HG03095 (cell line): ENCODE data around the gene OR52I2.

Experiments
- ATAC-seq: cut with Tn5 transposase; IDR thresholded peaks from one replicate; pipeline ENCODE4 v1.9.1; 2021; ENCODE audit warnings: moderate library complexity; ENCODE audit not compliant: unreplicated experiment

The OR52I2 gene

DNA sequence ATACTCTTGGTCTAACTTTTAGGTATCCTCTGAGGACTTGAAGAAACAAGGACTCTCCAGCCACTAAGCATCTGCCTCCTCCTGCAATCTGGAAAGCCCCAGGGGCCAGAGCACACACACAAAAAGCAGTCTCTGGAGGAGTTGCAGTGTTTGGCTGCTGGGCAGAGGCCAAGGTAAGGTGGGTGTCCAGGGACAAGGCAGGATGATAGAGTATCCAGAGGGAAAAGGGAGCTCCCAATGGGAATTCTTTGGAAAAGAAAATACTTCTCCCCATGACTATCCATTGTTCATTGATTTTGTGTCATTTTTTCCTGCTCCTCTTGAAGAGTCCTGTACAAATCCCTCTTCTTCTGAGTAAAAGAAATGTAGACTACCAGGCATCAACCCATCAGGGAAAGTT lies at the start of gene OR52I2:
Gene OR52I2 (plus strand): TSS at position 301 of the 400 bp plus-strand sequence.
- ATAC-seq: no peak

DNA sequence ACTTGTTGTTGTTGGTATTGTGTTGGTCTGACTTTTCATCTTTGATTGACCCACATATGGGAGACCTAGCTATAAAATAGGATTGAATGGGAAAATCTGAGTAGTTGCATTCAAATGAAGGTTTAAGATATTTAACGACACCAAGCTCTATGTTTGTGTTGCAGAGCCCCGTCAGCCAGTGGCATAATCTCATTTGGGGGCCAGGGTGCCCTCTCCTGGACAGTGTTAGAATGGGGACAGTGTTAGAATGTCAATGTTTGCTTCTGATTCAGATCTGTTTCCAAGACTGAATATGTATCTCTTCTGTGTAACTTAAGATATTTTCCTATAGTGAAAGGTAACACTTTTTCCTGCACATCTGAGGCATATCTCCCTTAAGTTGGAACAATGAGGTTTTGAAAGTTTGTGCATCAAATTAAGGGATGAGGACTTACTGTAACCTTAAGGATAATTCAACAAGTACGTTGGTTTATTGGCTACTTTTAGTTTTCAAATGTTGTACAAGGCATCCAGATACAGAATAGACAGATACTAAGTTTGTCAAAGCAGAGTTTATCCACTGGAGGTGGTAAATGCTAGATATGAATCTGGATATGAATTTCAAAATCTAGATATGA lies 41.8 kb upstream of the OR52I2 start:
- no peak for ATAC-seq

DNA sequence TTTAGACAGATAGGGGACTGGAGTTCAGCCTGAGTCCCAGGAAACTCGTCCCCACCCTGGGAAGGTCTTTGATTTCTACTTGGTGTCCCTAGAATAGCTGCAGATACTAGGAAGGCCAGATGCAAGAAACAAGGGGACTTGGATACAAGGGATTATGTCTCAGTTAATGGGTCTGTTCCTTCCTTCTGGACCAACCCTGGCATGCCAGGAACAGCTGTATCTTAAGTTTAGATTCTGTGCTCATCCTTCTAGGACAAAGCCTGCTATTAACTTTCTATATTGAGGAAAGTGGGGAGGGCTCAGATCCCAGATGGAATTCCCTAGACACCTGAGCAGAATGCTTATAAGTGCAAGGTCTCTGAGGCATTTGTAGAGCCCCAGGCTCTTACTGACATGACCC lies 40.5 kb upstream of the OR52I2 start:
- ATAC-seq: no peak

DNA sequence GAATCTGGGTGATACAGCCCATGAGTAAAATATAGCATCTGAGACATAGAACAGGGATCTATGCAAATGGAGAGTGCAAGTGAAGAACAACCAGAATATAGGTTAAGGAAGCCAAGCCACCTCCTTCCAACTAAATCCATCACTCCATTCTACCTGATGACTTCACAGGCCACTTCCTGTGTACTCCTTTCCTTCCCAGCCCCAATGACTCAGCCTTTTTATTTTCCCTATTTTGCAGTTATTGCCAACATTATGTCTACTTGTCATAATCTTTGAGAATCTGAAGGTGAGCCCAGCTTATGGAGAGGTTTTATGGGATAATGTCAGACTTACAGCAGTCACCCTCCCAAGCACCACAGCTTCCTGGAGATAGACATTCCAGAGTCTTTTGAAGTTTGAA lies 38.0 kb upstream of the OR52I2 start:
- ATAC-seq: no peak

DNA sequence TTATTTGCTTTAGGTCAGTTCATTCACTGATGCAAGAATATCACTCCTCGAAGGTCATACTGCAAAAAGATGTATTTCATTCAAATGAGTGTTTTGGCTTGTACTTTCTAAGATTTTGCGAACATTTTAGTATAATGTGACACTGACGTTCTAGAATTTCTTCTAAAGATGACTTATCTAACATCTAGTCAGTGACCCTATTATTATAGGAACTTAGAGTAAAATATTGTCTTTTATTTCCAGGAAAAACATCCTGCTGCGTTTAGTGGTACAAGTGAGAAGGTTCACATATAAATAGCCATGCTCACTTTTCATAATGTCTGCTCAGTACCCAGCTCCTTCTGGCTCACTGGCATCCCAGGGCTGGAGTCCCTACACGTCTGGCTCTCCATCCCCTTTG lies 36.7 kb upstream of the OR52I2 start, which contains the start of gene OR52M1:
Gene OR52M1 (plus strand): TSS at position 301 of the 400 bp plus-strand sequence. CDS start 0 bp downstream, at position 301.
- ATAC-seq: no peak

DNA sequence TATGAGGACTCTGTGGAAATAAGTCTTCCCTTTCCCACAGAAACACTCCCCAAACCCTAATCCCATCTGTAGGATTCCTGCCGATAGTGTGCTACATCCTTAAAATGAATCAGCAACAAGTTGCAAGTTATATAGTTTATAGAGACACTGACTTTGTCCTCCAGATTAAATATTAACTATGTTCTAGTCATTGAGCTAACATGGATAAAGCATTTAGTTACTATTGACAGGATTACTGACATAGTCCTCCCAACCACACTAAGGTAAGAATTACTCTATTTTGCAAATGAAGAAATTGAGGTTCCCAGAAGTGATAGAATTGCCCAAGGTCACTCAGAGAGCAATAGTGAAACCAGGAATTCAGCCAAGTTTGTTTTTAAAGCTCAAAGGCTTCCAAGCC lies 34.7 kb upstream of the OR52I2 start:
- no peak for ATAC-seq

DNA sequence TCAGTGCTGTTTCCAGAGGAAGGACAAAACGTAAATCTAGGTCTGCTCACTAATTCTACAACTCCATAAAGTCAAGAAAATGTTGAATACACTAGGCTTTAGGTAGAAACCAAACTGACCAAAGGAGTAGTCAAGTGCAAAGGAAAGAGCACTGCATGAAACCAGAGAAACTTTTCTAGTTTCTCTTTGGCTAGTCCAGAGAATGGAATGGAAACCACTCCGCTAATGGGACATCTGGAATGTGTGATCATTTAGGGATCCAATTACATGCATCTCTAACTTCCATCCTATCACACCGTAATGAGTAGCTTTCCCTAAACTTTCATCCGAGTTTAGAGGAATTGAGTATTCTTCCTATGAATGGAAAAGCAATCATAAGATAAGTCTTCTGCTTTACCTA lies 34.1 kb upstream of the OR52I2 start:
- ATAC-seq: no peak

DNA sequence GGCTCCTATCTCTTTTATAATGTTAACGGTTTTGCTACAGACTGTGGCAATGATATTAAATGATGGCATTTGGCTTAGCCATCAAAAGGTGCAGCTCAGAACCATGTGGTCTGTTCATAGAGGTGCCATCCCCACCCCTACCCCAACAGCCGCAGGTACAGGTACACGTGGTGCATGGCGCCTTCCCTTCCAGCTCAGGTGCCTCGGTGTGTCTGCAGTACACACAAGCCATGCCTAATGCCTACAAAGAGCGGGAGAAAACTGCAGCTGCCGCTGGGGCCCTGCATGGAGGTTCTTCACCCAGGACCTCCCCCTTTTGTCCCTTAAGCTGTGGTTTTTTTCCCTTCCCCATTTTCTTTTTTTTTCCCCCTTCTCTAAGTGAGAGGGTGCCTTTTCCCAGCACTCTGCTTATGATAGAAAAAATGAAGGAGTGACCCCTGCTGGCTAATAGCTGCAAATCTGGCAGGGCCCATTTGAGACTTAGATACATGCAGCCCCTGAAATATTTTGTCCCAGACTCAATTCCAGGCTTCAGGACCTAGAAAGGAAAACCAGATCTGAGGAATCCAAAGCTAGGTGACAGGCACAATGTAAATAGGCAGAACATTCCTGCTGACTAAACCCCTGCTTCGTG lies 30.1 kb upstream of the OR52I2 start:
- ATAC-seq: no peak

DNA sequence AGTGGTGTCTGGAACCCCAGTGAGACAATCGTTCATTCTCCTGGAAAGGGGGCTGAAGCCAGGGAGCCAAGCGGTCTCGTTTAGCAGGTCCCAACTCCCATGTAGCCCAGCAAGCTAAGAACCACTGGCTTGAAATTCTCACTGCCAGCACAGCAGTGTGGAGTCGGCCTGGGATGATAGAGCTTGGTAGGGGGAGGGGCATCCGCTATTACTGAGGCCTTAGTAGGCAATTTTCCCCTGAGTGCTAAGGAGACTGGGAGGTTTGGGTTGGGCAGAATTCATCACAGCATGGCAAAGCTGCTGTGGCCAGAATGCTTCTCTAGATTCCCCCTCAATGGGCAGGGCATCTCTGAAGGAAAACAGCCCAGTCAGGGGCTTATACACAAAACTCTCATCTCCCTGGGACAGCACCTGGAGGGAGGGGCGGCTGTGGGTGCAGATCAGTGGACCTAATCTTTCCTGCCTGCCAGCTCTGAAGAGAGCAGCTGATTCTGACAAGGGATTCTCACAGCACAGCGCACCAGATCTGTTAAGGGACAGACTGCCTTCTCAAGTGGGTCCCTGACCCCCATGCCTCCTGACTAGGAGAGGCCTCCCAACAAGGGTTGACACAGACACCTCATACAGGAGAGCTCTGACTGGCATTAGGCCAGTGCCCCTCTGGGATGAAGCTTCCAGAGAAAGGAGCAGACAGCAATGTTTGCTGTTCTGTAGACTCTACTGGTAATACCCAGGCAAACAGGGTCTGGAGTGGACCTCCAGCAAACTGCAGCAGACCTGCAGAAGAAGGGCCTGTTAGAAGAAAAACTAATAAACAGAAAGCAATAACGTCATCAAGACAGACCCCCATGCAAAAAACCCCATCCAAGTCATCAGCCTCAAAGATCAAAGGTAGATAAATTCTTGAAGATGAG lies 21.8 kb upstream of the OR52I2 start:
- ATAC-seq: no peak

DNA sequence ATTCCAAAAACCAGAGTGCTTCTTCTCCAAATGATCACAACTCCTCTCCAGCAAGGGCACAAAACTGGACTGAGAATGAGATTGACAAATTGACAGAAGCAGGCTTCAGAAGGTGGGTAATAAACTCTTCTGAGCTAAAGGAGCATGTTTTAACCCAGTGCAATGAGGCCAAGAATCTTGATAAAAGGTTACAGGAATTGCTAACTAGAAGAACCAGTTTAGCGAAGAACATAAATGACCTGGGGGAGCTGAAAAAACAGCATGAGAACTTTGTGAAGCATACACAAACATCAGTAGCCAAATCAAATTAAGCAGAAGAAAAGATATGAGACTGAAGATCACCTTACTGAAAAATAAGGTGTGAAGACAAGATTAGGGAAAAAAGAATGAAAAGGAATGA lies 21.1 kb upstream of the OR52I2 start:
- no peak for ATAC-seq

DNA sequence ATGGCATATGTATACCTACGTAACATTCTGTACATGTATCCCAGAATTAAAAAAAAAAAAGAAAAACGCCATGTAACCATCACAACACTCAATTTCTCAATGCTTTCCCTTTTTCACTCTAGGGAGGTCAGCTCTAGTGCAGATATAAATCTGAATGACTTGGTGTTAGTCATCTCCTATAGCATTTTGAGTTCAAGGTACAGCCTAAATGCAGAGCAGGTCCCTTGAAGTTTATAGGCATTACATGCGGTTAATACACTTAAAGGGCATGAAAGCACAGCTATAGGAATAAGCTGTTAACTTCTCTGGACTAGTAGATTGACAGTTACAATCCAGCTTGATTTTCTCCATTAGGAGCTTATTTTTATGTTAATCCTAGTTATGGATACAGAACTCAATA lies 16.2 kb upstream of the OR52I2 start:
- no peak for ATAC-seq

DNA sequence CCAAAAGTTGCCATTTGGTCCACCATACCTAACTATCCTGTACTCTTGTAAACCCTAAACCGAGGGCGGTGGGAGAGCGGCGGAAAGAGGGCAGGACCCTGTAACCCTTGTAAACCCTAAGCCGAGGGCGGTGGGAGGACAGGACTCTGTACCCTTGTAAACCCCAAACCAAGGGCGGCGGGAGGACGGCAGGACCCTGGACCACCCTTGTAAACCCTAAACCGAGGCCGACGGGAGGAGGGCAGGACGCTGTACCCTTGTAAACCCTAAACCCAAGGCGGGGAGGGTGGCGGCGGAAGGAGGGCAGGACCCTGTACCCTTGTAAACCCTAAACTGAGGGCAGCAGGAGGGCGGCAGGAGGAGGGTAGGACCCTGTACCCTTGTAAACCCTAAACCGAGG lies 12.5 kb upstream of the OR52I2 start:
- no peak for ATAC-seq

DNA sequence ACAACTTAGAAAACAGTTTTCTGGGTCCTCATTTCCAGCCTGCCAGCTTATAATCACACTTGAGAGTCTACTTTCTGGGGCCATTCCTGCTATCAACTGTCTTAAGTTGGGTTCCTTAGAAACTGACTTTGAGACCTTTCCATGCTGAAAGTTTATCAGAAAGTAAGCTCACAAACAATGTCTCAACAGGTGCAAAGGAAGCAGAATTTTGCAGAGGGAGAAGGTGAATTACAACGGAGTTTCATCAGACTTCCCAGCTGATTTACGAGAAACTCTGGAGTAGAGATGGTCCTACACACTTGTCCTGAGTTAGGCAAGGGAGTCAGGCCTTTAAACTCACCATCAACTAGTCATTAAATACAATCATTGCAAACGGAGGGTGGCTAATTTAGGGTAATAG lies 4.7 kb upstream of the OR52I2 start:
- no peak for ATAC-seq

DNA sequence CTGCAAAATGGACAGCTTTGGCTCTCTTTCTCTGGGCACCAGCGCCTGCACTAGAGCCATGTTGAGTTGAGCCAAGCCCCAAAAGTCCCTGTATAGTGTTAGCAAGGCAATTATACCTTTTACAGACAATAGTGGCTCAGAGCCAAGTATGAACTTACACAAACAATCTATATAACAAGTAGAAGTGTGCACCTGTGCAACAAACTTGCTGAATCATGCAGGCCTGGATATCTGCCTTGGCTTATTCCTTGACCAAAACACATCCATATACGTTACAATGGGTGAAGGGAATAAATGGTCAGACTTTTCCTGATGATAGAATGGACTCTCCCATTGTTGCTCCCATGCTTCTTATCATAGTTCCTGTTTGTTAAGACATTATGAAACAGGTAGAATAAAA lies 3.8 kb upstream of the OR52I2 start:
- no peak for ATAC-seq

DNA sequence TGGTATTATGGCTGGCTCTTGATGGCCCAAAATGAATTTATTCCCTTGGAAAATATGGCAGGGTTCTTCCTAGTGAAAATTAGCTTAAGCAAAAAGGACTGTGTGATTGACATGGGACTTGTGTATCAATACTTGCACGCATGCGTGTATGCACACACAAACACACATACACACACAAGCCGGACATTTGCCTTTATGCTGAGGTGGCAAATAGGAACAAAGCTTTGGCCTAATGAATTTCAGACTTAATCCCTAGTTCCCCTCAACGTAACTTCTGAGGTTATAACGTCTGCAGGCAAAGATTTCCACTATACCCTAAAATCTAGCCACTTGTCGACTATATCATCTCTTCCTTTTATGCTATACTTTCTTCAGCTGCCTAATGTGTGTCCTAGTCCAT lies 2.9 kb upstream of the OR52I2 start:
- ATAC-seq: no peak

DNA sequence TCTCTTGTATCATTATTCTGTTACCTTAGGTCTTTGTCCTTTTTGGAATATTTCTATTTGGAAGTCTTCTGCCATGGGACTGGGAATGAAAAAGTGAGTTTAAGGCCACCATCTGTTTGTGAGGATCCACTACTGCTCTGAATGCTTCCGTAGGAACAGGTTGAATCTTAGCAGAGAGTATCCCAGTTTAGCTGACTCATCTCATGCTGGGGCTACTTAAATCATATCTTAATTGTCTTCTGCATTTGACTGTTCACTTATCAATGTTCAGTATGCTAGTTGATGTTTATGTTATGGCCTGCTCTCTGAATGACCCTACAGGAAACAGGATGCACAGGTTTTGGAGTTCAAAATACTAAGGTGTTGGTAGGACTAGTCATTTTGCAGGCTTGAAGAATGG lies 1.4 kb upstream of the OR52I2 start:
- no peak for ATAC-seq

DNA sequence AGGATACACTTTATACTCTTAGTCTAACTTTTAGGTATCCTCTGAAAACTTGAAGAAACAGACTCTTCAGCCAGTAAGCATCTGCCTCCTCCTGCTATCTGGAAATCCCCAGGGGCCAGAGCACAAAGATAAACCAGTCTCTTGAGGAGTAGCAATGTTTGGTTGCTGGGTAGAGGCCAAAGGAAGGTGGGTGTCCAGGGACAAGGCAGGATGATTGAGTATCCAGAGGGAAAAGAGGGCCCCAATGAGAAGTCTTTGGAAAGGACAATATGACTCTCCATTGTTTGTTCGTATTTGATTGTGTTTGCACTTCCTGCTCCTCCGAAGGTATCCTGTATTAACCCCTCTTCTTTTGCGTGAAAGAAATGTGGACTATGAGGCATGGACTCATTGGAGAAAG lies 7.5 kb downstream of the OR52I2 start:
- no peak for ATAC-seq

DNA sequence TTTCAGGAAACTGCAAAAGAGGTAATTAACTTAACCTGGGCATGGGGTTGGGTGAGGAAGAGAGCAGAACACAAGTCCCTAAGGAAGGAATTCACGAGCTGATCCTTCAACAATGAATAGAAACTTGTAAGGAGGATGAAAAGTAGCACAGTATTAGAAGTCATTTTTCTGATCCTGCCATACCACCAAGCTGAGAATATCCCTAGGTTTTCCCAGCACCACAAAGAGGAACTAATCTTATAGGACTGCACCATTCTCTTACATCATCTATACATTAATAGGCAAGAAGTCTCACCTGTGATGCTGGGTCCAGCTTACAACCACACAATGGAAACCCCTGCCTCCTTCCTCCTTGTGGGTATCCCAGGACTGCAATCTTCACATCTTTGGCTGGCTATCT lies 12.2 kb downstream of the OR52I2 start, which contains the start of gene OR52I1:
Gene OR52I1 (plus strand): TSS at position 301 of the 400 bp plus-strand sequence. CDS start 0 bp downstream, at position 301.
- no peak for ATAC-seq

DNA sequence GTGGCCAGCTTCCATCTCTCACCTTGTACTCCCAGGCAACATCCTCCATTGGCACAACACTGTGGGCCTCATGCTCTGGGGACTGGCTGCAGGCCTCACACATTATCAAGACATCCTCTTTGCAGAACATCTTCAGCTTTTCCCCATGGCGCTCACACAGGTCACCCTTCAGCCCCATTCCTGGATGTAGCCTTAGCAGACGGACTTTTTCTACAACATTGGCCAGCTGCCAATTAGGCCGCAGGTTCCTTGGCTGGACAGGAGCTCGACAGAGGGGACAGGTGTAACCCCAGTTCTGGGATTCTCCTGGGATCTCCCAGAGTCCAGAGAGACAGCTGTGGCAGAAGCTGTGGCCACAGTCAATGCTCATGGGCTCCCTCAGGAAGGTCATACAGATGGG lies 23.5 kb downstream of the OR52I2 start:
- no peak for ATAC-seq

DNA sequence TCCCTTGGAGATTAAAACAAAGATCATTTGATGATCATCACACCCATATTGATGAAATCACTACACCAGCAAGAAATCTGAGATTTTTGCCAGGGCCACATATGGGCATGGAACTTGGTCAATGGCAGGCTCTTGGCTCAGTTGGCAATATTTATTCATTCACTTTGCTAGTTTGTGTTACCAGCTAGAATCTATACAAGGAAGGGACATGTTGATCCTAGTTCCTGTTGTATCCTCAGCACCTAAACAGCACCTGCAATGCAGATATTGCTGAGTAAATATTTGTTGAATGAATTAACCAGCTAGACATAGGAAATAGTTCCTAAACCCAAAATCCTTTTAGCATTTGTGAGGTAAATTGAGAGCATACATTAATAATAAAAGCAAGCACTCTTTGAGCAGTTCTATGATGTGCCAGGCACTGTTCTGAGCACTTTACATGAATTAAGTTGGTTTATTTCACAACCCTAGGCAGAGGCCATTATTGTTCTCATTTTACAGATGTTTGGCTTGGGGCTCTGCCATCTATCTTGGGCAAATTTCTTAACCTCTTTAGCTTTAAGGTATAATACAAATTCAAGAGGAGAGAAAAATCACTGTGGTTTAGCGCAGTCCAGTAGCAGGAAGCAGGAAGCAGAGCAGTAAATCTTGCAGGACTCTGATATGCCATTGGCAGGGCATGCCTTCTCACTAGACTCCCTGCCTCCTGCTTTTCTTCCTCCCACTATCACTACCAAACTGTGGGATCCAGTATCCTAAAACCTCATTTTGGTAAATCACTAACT lies 24.9 kb downstream of the OR52I2 start:
- no peak for ATAC-seq

DNA sequence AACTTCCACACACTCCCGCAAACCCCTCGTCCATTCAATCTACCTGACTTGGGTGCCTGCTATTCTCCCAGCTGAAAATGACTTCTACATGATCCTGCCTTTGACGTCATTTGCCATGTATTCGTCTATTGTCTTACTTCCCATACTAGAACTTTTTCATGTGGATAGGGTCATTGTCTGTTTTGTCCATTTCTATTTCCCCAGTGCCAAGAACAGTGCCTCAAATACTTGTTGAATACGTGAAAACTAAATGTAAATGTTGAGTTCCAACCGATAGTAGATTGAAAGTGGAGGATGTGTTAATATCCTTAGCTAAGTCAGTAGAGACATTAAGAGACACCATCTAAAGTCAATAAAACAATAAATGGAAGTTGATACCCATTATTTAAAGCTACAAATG lies 25.6 kb downstream of the OR52I2 start:
- no peak for ATAC-seq
